Astrocyte (in vitro differentiated cells and primary cell): ENCODE measurements around the gene CATSPERZ.
"Not testable (repeated sequence)": the region's sequence is repeated elsewhere in the genome, so short reads cannot be mapped to it uniquely, and the experiment has no call there.

ENCODE experiments used
- EZH2 ChIP-seq: IDR thresholded peaks from 2 replicates; pipeline ENCODE4 v1.6.1; 2012; ENCODE audit warnings: mild to moderate bottlenecking, low read length, inconsistent platforms; ENCODE audit not compliant: insufficient read depth
- TF ChIP-seq, protein P1 (sequence below): IDR thresholded peaks from 2 replicates; pipeline ENCODE4 v1.5.1; 2011; ENCODE audit warnings: low read depth, mild to moderate bottlenecking, inconsistent platforms, low read length, moderate library complexity; ENCODE audit not compliant: insufficient read depth

DNA sequence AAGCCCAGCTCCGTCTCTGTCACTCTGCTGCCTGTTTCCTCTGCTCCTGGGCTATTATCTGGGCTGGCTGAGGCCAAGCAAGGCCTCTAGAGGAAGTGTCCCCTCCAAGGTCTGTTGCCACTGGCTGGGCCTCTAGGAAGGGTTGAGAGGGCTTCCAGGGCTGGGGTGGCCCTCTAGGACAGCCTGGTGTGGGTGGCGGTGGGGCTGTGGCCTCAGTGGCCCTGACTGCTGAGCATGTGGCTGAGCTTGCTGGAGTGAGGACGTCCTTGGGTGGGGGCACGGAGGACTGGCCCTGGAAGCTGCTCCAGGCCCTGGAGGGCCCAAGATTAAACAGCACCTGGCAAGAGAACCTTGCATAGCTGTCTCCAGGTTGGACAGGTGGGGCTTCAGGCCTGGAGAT is 23.8 kb downstream of the CATSPERZ start:
- TF ChIP-seq, protein P1, sequence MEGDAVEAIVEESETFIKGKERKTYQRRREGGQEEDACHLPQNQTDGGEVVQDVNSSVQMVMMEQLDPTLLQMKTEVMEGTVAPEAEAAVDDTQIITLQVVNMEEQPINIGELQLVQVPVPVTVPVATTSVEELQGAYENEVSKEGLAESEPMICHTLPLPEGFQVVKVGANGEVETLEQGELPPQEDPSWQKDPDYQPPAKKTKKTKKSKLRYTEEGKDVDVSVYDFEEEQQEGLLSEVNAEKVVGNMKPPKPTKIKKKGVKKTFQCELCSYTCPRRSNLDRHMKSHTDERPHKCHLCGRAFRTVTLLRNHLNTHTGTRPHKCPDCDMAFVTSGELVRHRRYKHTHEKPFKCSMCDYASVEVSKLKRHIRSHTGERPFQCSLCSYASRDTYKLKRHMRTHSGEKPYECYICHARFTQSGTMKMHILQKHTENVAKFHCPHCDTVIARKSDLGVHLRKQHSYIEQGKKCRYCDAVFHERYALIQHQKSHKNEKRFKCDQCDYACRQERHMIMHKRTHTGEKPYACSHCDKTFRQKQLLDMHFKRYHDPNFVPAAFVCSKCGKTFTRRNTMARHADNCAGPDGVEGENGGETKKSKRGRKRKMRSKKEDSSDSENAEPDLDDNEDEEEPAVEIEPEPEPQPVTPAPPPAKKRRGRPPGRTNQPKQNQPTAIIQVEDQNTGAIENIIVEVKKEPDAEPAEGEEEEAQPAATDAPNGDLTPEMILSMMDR: not testable (repeated sequence)
- TF ChIP-seq EZH2: not testable (repeated sequence)
